HG03575 (cell line): ENCODE results near the gene ADGRG4.

Experiments used
- ATAC-seq: cut with Tn5 transposase; IDR thresholded peaks from one replicate; pipeline ENCODE4 v1.9.1; 2021; ENCODE audit not compliant: unreplicated experiment, insufficient number of reproducible peaks, low FRiP score; ENCODE audit errors: extremely low read depth

The ADGRG4 gene

DNA sequence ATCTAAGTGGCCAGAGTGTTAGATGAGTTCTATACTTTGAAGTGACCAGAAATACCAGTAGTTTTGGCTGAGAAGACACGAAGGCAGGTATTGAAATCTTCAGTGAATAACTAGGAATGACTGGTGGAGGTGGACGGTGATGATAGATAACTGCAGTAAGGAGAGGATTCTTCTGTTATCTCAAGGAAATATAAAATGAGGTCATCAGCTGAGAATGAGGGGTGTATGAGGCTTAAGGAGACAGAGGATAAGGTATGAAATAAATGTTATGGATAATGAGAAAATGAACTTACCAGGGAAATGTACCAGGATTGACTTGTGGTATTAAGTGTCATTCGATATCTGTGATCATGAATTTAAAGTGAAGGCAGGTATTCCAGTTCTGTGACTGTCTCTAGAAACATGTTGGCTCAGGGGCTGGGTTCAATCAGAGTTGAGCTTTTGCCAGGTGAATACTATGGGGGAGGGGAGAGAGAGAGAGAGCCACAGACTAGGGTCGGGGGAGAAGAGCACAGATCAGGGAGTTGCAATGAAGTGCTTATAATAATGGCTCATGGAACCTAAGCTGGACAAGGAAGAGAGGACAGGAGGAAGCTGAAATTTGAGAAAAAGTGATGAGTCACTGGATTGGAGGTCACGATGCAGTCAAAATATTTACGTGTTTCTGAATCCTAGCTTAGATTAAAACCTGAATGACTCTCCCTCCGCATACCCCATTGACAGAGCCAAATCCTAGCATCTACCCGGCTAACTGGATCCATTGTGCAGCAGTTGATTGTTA is 149.5 kb downstream of the ADGRG4 start:
- ATAC-seq: no peak

DNA sequence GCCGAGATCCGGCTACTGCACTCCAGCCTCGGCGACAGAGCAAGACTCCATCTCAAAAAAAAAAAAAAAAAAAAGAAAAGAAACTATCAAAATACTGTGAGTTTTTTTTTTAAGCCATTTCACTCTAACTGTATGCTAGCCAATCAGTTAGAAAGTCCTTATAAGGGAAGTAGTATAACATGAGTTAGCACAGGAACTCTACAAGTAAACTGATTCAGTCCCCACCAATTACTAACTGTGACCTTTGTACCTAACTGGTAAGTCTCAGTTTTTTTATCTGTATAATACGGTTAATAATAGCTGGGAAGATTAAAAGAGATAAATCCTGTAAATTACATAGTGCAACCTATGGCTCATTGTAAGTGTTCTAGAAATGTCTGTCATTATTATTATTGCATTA is 151.9 kb downstream of the ADGRG4 start:
- no peak for ATAC-seq

DNA sequence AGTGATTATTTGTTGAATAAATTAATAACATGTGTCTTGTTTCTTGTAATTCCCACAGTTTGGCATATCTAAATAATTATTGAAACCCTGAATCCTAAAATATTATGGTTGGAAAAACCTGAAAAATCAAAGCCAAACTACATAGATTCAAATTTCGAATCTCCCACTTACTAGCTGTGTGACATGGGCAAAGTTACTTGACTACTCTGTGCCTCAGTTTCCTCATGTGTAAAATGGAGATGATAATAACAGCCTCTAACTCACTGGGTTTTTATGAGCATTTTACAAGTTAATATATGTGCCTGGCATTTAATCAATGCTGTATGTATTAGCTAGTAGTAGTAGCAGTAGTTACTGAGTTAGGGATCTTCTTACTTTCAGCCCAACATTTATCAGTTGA is 152.4 kb downstream of the ADGRG4 start:
- no peak for ATAC-seq

DNA sequence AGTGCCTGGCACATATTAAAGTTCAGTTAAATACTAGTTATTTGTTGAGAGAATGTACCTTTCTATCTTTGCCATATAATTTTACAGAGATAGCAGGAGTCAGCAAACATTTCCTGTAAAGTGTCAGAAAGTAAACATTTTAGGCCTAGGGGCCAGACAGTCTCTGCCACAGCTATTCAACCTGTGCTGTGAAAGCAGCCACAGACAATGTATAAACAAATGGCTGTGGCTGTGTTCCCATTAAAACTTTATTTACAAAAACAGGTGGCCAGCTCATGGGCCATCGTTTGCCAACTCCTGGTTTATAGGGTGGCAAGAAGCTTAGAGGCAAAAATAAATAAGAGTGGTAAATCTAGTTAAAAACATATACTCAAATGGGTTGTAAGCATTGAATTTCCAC is 153.0 kb downstream of the ADGRG4 start:
- ATAC-seq: no peak

DNA sequence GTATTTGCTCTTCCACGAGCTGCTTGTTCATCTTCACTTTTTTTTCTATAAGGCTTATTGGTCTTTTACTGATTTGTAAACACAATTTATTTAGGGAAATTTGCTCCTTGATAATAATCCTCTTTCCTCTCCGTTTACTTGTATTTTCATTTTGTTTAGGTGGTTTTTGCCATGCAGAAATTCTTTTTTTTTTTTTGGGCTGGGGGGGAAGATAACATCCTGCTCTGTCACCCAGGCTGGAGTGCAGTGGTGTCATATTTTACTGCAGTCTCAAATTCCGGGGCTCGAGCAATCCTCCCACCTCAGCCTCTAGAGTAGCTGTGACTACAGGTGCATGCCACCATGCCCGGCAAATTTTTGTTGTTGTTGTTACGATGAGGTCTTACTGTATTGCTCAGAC is 155.4 kb downstream of the ADGRG4 start:
- ATAC-seq: no peak

DNA sequence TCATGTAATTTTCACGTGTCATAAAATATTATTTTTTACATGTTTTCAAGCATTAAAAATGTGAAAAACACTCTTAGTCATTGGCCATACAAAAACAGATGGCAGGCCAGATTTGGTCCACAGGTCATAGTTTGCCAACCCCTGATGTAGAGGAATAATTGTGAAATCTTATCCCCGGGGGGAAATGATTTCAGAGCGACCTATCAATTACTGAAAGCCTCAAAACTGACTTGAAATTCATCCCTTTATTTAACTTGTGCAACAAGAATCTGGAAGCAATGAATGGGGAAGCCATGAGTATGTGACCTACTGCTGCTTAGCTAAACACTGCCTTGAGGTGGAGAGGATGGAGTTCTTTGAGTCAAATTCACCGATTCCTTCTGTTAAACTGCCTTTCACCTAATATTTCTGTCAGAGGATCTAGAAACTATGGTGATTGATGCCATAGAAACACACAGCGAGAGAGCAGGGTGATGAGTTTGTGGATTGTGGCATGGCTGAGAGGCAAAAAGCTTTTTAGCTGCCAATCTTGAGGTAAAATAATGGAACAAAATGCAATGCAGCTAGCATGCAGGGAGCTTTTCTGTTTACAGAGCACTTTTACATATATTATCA is 156.6 kb downstream of the ADGRG4 start:
- ATAC-seq: no peak

DNA sequence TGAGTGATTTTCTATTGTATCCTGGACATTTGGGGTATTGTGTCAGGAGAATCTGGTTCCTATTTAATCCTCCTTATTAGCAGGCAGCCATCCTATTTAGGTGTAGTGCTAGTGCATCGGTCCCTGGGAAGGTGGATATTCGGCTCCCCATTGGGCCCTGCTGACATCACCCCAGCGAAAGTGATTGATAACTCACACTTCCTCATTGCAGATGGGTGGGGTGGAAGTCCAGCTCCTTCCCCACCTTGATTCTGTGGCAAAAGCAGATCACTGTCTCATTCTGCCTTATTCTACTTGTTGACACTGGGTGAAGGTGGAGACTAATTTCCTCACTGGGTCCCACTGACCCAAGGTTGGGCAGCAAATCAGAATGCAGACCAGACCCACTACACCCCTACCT is 163.8 kb downstream of the ADGRG4 start:
- no peak for ATAC-seq
